NCI-H1092 (cell line): Measurements from ENCODE around the gene PPP1R13B.
"Not testable (repeated sequence)": the region's sequence is repeated elsewhere in the genome, so short reads cannot be mapped to it uniquely, and the experiment has no call there.

ENCODE experiments used
- DNase-seq: peaks from one replicate; lab custom pipeline; 2025; lab: John Stamatoyannopoulos, UW

The PPP1R13B gene

GRCh38 chr14:103782376-103782775 lies 65.0 kb downstream of the PPP1R13B start:
- no peak for DNase-seq

GRCh38 chr14:103776319-103776718 lies 71.1 kb downstream of the PPP1R13B start:
- not testable (repeated sequence) for DNase-seq

- DNase-seq = no peak
Observed at GRCh38 chr14:103775506-103775905, 71.9 kb downstream of the PPP1R13B start.

GRCh38 chr14:103773521-103773920 lies 73.9 kb downstream of the PPP1R13B start:
- DNase-seq = no peak

GRCh38 chr14:103772078-103772712 lies 75.2 kb downstream of the PPP1R13B start:
- DNase-seq = no peak

GRCh38 chr14:103770902-103771301 lies 76.5 kb downstream of the PPP1R13B start:
- no peak for DNase-seq

- no peak for DNase-seq
Observed at GRCh38 chr14:103770500-103770899, 76.9 kb downstream of the PPP1R13B start.

GRCh38 chr14:103767336-103767894 lies 80.0 kb downstream of the PPP1R13B start:
- DNase-seq = no peak

GRCh38 chr14:103765526-103765925 lies 81.8 kb downstream of the PPP1R13B start:
- no peak for DNase-seq

- no peak for DNase-seq
Observed at GRCh38 chr14:103763730-103764488, 83.5 kb downstream of the PPP1R13B start.

- no peak for DNase-seq
Observed at GRCh38 chr14:103762541-103762940, 84.8 kb downstream of the PPP1R13B start.

GRCh38 chr14:103762036-103762435 lies 85.3 kb downstream of the PPP1R13B start:
- DNase-seq = no peak

- no peak for DNase-seq
Observed at GRCh38 chr14:103758059-103758776, 89.2 kb downstream of the PPP1R13B start.

GRCh38 chr14:103755060-103755459 lies 92.3 kb downstream of the PPP1R13B start:
- DNase-seq = no peak

GRCh38 chr14:103753774-103754173 lies 93.6 kb downstream of the PPP1R13B start:
- no peak for DNase-seq

GRCh38 chr14:103749860-103750259 lies 97.5 kb downstream of the PPP1R13B start:
- no peak for DNase-seq

- DNase-seq = no peak
Observed at GRCh38 chr14:103749452-103749851, 97.9 kb downstream of the PPP1R13B start.

- DNase-seq = no peak
Observed at GRCh38 chr14:103748534-103748857, 98.9 kb downstream of the PPP1R13B start.

GRCh38 chr14:103746701-103747100 lies 100.7 kb downstream of the PPP1R13B start:
- no peak for DNase-seq

GRCh38 chr14:103745424-103745823 lies 102.0 kb downstream of the PPP1R13B start:
- DNase-seq = no peak

GRCh38 chr14:103744621-103745395 lies 102.6 kb downstream of the PPP1R13B start:
- DNase-seq = no peak

GRCh38 chr14:103743691-103744090 lies 103.7 kb downstream of the PPP1R13B start:
- DNase-seq = no peak
